ENCODE results near the gene RAD50.

RAD50 gene

GRCh38 chr5:132677682-132678400 lies 121.1 kb downstream of the RAD50 start:
- DNase-seq: no peak

DNA sequence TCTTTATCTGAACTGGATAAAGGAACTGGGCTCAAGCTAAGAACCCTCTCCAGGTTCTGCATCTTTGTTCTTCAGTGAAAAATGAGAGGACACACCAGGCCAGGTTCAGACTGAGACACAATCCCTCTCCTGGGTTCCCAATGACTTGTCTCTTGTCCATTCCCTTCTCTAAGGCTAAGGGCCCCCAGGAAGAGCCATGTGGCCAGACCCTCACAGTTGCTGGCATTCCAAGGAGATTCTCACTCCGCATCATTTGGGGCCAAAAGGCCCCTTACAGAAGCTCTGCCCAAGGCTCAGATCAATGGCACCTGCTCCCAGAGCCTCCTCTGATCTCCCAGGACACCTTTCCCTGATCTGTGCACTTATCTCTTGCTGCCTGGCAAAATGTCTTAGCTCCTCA lies 122.0 kb downstream of the RAD50 start:
- no peak for DNase-seq

DNA sequence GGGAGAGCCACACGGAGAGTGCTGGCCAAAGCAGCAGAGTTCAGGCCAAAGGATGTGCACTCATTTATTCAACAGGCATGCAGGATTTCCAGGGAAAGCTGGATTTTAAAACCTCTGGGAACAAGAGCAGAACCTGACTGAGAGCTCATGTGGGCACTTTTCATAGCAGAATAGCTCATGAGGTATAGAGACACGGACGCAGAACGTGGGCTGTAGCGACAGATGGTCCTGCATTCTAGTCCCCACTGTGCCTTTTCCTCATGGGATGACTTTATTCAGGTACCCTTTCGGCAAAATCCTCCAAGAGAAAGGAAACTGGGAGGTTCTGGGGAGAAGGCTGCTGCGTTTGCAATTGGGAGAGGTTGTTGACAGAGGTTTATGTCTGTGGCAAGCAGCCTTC lies 122.4 kb downstream of the RAD50 start:
- no peak for DNase-seq

- DNase-seq: no peak
These were observed 123.1 kb downstream of the RAD50 start for GRCh38 chr5:132679717-132680380.

- DNase-seq: no peak
These were observed 124.2 kb downstream of the RAD50 start for GRCh38 chr5:132680780-132681475.

GRCh38 chr5:132681476-132681831 lies 124.7 kb downstream of the RAD50 start:
- DNase-seq: no peak

GRCh38 chr5:132681983-132682382 lies 125.2 kb downstream of the RAD50 start:
- DNase-seq: no peak

DNA sequence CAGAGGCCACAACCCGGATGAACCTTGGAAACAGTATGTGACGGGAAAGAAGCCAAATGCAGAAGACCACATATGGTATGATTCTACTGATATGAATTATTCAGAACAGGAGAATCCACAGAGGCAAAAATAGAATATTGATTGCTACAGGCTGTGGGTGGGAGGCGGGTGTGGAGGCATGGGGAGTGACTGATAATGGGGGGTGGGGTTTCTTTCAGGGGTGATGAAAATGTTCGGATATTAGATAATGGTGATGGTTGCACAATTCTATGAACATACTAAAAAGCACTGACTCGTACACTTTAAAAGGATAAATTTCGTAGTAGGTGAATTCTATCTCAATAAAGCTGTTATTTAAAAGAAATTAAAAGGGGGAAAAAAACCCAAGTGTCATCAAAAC lies 127.7 kb downstream of the RAD50 start:
- no peak for DNase-seq

DNA sequence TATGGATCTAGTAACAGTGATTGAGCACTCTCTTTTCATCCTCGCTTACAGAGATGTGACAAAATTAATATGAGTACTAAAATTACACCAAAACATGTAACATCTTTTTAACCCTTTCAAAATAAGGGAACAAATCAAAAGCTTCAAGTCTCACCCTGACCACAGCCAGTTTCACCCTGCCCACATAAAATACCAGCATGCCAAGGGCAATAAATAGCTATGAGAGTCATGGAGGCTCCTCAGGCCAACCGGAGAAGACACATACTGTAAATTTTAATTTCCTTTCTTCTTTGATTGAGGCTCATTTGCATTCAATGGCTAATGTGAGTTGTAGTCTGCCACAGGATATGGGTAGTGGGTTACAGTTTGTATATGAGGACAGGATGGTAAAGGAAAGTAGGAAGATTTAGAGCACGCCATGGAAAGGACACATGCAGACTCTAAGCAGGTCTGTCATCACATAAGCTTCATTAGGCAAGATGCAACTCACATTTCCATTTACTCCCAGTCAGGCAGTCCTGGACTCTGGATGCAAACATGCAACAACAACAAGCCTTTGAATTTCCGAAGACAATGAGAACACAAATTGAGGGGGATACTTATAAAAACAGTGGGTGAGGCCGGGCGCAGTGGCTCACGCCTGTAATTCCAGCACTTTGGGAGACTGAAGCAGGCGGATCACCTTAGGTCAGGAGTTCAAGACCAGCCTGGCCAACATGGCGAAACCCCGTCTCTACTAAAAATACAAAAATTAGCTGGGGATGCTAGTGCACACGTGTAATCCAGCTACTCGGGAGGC lies 128.3 kb downstream of the RAD50 start:
- DNase-seq: no peak

GRCh38 chr5:132686193-132686592 lies 129.4 kb downstream of the RAD50 start:
- DNase-seq: no peak

DNA sequence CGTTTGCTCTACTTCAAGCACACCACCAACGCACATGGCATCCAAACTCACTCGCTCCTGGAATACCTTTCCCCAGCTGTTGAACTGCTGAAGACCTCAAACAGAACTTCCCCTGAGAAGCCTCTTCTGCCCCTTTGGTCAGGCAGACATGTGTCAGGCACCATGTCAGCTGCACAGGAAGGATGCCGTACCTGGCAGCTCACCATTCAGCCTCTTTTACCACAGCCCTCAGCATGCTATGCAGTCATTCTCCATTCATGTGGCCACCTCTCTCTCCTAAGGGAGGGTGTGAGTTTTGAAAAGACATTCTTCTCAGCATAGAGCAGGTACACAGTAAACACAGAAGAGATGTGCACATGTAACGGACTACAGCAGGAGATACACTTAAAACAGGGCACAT lies 131.2 kb downstream of the RAD50 start:
- peak in 1 of 2 donors; percentile 39 for DNase-seq

DNA sequence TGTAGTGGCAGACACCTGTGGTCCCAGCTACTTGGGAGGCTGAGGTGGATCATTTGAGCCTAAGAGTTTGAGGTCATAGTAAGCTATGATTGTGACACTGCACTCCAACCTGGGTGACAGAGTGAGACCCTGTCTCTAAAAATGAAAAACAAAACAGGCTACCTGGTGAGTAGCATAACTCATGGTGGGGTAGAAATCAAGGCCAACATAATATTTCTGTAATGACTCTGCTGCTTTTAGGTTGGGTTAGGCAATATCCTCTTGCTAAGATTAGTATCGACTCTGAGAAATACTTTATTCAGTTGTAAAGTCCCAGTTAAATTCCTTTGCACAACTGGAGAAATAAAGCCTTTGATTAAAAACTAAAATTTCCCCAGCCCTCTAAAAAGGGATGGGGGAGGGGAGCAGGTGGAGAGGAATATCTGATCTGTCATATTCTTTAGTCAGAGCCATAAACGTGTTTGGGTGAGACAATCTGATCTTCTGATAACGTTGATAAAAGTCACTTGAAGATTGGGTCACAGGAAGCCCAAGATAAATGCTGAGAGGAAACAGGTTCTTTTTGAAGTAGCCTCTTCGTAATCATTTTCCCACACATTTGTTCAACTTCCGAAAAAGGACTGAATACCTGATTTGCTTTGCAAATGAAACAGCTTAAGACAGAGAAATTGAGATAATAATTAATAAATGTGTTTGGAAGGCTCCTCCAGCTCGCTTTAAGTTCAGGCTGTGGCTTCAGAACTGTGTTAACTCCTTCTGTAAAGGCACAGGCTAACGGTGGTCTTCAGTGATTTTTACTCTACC lies 132.0 kb downstream of the RAD50 start:
- DNase-seq: peak in 1 of 2 donors; percentile 55

DNA sequence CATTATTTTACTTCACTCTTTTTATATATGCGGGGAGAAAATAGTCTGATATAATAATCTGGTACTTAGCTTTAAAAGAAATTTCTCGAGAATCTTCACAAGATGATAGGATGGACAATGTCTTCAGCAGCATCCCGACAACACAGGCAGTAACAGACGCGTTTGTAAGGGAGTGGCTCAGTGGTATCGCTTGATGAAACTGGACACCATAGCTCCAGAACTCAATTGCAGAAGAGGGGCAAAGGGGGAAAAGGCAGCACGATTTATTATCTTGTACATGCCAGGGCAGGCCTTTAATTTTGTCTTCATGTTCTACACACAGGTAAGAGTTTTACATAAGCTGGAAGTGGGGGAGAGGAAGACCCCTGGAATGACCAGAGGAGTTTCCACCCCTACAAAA lies 132.7 kb downstream of the RAD50 start:
- no peak for DNase-seq

- no peak for DNase-seq
These were observed 133.4 kb downstream of the RAD50 start for GRCh38 chr5:132690156-132690555.

DNA sequence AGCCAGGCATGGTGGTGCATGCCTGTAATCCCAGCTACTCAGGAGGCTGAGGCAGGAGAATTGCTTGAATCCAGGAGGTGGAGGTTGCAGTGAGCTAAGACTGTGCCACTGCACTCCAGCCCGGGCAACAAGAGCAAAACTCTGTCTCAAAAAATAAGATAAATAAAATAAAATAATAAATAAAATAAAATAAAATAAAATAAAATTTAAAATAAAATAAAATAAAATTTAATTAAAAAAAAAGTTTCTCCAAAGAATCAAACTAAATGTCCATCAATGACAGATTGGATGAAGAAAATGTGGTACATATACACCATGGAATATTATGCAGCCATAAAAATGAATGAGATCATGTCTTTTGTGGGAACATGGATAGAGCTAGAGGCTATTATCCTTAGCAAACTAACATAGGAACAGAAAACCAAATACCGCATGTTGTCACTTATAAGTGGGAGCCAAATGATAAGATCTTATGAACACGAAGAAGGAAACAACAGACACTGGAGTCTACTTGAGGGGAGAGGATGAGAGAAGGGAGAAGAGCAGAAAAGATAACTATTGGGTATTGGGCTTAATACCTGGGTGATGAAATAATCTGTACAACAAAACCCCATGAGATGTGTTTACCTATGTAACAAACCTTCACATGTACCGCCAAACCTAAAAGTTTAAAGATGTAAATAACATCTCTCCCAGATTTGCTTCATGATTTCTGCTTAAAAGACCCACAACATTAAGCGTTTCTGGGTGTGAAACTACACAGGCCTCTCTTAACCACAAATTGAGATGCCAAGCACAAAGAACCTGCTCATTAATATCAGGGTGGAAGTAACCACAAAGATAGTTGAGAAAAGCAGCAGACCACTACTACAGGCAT lies 135.2 kb downstream of the RAD50 start:
- peak in 1 of 2 donors; percentile 27 for DNase-seq

DNA sequence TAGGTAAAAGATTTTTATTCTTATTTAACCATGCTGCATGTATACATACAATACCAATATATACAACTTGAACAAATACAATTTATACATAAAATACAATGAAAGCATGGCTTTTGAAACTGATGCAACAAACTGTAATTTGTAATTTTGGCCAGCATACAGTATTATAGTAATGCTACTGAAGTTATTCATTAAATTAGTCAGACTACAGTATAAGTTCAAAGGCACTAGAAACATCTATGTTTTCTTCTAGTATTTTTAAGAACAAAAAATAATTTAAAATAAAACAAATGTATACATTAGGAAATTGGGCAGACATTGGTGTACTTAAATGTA lies 135.8 kb downstream of the RAD50 start:
- no peak for DNase-seq
